ENCODE measurements around the gene MYRIP.

The MYRIP gene

DNA sequence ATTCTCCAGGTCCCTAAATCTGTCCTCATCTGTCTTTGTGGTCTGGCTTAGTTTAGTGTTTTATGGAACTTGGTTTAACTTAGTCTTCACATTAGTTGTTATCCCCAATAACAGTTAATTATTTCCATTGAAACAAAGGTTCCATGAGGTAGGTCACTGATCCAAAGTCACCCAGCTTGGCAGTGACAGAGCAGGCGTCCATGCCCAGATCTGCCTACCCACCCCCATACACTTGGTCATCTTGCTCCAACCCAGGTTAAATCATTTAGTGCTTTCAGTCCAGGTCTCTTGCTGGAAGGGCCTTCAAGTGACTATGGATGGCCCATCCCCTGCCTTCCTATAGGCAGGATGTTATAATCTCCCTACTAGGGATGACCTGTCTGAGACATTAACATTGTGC, 127.4 kb downstream of the MYRIP start:
- Mint-ChIP-seq H3K27ac (no peak overlapping the region), H3K4me1 (ENCODE audit: low read depth) (no peaks in the 10 kb centered on the region), H3K4me3 (no peak overlapping the region), H3K9me3 (no peaks in the 10 kb centered on the region), H3K36me3 (ENCODE audit: low read depth) (no peaks in the 10 kb centered on the region), H3K27me3 (ENCODE audit: low read depth) (no peaks in the 10 kb centered on the region)

DNA sequence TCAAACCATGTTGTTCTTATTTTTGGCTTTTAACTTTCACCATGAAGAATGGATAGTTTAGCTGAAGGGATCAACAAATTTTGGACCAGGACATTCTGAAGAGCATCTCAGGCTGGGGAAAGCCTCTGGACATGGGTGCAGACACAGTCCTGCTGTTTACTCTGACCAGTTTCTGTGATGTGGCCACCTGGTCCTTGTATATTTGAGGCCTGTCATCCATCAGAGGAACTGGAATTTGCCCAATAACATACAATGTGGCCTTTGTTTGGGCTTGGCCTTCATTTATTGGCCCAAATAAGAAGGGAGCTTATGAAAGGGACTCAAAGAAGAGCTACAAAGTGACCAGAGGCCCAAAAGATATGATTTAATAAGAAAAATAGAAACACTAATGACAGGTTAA, 127.9 kb downstream of the MYRIP start:
- H3K27me3 Mint-ChIP-seq (ENCODE audit: low read depth), result no peaks in the 10 kb centered on the region
- H3K27ac Mint-ChIP-seq, result no peak overlapping the region

GRCh38 chr3:39937874-39938273, 128.5 kb downstream of the MYRIP start:
- Mint-ChIP-seq H3K4me1 (ENCODE audit: low read depth) (no peaks in the 10 kb centered on the region), H3K27ac (no peak overlapping the region), H3K4me3 (no peak overlapping the region), H3K9me3 (no peaks in the 10 kb centered on the region), H3K36me3 (ENCODE audit: low read depth) (no peaks in the 10 kb centered on the region), H3K27me3 (ENCODE audit: low read depth) (no peaks in the 10 kb centered on the region)

More for the DNA sequence above, 127.9 kb downstream of the MYRIP start:
- Mint-ChIP-seq H3K36me3 (ENCODE audit: low read depth) (no peaks in the 10 kb centered on the region), H3K4me1 (ENCODE audit: low read depth) (no peaks in the 10 kb centered on the region), H3K4me3 (no peak overlapping the region), H3K9me3 (no peaks in the 10 kb centered on the region)

GRCh38 chr3:39941931-39942330, 132.5 kb downstream of the MYRIP start:
- Mint-ChIP-seq H3K4me3 (no peak overlapping the region), H3K27ac (no peak overlapping the region), H3K36me3 (ENCODE audit: low read depth) (no peaks in the 10 kb centered on the region), H3K4me1 (ENCODE audit: low read depth) (no peaks in the 10 kb centered on the region), H3K9me3 (no peaks in the 10 kb centered on the region), H3K27me3 (ENCODE audit: low read depth) (no peaks in the 10 kb centered on the region)

- H3K4me1 Mint-ChIP-seq (ENCODE audit: low read depth), result no peaks in the 10 kb centered on the region
- no peaks in the 10 kb centered on the region for H3K9me3 Mint-ChIP-seq
- H3K4me3 Mint-ChIP-seq, result no peak overlapping the region
Observed at GRCh38 chr3:39960515-39961191, 151.2 kb downstream of the MYRIP start.

DNA sequence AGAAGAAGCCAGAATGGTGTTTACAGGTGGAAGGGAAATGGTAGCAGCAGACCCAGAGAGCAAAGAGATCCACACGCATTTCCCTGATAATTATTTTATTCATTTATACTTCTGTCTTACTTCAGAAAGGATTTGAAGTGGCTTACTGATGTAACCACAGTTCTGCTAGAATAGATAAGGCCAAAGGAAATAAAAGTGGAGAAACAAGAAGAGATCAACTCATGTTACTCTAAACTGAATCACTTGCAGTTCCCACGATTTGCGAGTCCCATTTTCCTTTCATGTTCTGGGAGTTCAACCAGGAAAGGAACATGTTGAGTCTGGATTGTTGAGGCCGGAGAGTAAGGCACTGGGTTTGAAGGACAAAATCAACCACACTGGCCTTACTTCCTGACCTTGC, 151.8 kb downstream of the MYRIP start:
- H3K9me3 Mint-ChIP-seq, result no peaks in the 10 kb centered on the region
- no peaks in the 10 kb centered on the region for H3K27me3 Mint-ChIP-seq (ENCODE audit: low read depth)
- no peak overlapping the region for H3K4me3 Mint-ChIP-seq
- no peaks in the 10 kb centered on the region for H3K36me3 Mint-ChIP-seq (ENCODE audit: low read depth)
- no peak overlapping the region for H3K27ac Mint-ChIP-seq
- H3K4me1 Mint-ChIP-seq (ENCODE audit: low read depth), result no peaks in the 10 kb centered on the region

More at GRCh38 chr3:39960515-39961191, 151.2 kb downstream of the MYRIP start:
- Mint-ChIP-seq H3K27ac (no peak overlapping the region), H3K36me3 (ENCODE audit: low read depth) (no peaks in the 10 kb centered on the region), H3K27me3 (ENCODE audit: low read depth) (no peaks in the 10 kb centered on the region)

GRCh38 chr3:39962581-39962980, 153.2 kb downstream of the MYRIP start:
- Mint-ChIP-seq H3K27me3 (ENCODE audit: low read depth) (no peaks in the 10 kb centered on the region), H3K27ac (no peak overlapping the region), H3K36me3 (ENCODE audit: low read depth) (no peaks in the 10 kb centered on the region), H3K4me1 (ENCODE audit: low read depth) (no peaks in the 10 kb centered on the region), H3K9me3 (no peaks in the 10 kb centered on the region), H3K4me3 (no peak overlapping the region)

DNA sequence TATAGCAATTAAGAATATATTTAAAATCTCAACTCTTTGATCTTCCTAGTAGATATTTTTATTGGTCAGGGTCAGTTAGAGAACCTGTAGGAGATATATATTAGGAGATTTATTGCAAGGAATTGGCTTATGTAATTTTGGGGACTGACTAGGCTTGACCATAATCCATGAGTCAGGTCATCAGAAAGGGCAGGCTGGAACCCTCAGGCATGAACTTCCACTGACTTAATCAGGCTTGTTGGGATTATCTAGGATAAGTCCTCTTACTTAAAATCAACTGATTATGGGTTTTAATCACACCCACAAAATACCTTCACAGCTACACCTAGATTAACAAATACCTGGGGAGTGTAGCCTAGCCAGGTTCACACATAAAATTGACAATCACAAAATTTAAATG, 156.1 kb downstream of the MYRIP start:
- no peaks in the 10 kb centered on the region for H3K4me1 Mint-ChIP-seq (ENCODE audit: low read depth)
- no peaks in the 10 kb centered on the region for H3K9me3 Mint-ChIP-seq
- no peaks in the 10 kb centered on the region for H3K36me3 Mint-ChIP-seq (ENCODE audit: low read depth)

DNA sequence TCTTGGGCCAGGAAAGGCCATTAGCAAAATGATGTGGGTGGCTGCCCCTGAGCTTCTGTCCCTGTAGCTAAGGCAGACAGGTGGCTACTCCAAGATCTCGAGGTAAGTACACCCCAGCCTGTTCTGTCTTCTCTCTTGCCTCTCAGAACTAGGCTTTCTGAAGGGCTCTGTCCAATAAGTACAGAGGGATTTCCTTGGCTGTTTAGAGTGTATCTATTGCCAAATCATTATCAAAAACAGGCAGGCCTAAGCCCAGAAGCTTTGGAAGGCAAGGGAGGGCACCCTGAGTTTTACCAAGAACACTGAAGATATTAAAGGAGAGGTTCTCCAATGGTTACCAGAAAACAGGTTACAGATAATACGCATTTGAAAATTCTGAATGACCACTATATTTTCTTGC, 156.6 kb downstream of the MYRIP start:
- H3K4me1 Mint-ChIP-seq (ENCODE audit: low read depth), result no peaks in the 10 kb centered on the region
- H3K9me3 Mint-ChIP-seq, result no peaks in the 10 kb centered on the region
- H3K4me3 Mint-ChIP-seq, result no peak overlapping the region
- no peak overlapping the region for H3K27ac Mint-ChIP-seq
- no peaks in the 10 kb centered on the region for H3K27me3 Mint-ChIP-seq (ENCODE audit: low read depth)
- no peaks in the 10 kb centered on the region for H3K36me3 Mint-ChIP-seq (ENCODE audit: low read depth)

More for the DNA sequence above, 156.1 kb downstream of the MYRIP start:
- H3K4me3 Mint-ChIP-seq, result no peak overlapping the region
- no peak overlapping the region for H3K27ac Mint-ChIP-seq
- no peaks in the 10 kb centered on the region for H3K27me3 Mint-ChIP-seq (ENCODE audit: low read depth)

DNA sequence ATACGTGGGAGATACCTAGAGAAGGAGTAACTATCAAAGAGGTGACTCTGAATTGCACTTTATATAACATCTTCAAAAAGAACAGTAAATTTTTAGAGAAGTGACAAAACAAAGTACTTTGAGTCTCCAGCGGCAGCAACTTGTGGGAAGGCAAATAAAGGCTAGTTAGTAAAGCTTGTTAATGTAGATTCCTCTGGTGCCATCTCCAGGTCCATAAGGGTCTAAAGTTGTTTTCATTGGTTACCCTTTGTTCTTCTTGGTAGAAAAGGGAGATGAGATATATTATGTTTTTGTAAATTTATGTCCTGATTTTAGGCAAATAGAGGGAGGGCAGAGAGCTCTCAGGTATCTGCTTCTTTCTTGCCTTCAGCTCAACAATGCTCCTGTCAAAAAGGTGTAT, 161.6 kb downstream of the MYRIP start:
- no peak overlapping the region for H3K27ac Mint-ChIP-seq
- no peaks in the 10 kb centered on the region for H3K4me1 Mint-ChIP-seq (ENCODE audit: low read depth)
- no peaks in the 10 kb centered on the region for H3K36me3 Mint-ChIP-seq (ENCODE audit: low read depth)
- H3K4me3 Mint-ChIP-seq, result no peak overlapping the region
- H3K9me3 Mint-ChIP-seq, result no peaks in the 10 kb centered on the region
- no peaks in the 10 kb centered on the region for H3K27me3 Mint-ChIP-seq (ENCODE audit: low read depth)

DNA sequence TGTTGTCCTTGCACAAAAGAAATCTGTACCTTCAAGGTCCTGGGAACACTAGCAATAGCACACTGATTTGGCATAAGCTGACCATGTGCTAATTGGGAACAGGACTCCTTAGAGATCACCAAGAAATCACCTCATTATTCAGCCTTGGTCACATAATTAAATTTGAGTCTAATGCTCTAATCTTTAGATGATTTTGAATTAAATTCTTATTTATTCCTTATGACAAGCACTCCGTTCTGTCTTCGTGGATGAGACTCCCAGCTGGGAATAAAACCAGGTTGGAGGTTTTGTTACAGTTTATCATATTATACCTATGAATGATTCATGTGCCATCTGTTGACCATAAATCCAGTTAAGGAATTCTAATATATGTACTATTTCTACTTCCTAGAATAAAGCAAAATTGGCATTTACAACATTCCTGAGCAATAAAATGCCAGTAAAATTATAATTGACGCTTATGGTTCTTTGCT, 162.2 kb downstream of the MYRIP start:
- H3K4me3 Mint-ChIP-seq, result no peak overlapping the region
- H3K27ac Mint-ChIP-seq, result no peak overlapping the region
- H3K27me3 Mint-ChIP-seq (ENCODE audit: low read depth), result no peaks in the 10 kb centered on the region
- H3K36me3 Mint-ChIP-seq (ENCODE audit: low read depth), result no peaks in the 10 kb centered on the region
- H3K9me3 Mint-ChIP-seq, result no peaks in the 10 kb centered on the region
- H3K4me1 Mint-ChIP-seq (ENCODE audit: low read depth), result no peaks in the 10 kb centered on the region

DNA sequence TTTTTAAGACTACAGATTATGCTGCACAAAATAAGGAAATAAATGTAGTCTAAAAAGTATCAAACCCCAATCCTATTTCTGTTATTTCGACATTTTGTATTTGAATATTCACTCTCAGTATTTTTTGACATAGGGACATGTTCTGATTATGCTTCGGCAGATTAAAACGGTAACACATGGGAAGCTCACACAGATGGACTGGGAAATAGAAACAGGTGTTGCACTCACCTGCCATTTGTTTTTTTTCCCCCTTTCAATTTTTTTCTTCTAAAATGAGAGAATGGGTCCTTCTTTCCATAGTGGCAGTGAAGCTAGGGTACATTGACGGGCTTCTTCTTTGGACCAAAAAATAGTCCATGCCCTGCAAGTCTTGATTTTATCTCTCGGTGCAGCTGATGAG, 163.1 kb downstream of the MYRIP start:
- H3K4me3 Mint-ChIP-seq, result no peak overlapping the region
- no peaks in the 10 kb centered on the region for H3K36me3 Mint-ChIP-seq (ENCODE audit: low read depth)
- H3K4me1 Mint-ChIP-seq (ENCODE audit: low read depth), result no peaks in the 10 kb centered on the region
- H3K9me3 Mint-ChIP-seq, result no peaks in the 10 kb centered on the region
- H3K27me3 Mint-ChIP-seq (ENCODE audit: low read depth), result no peaks in the 10 kb centered on the region
- H3K27ac Mint-ChIP-seq, result no peak overlapping the region

DNA sequence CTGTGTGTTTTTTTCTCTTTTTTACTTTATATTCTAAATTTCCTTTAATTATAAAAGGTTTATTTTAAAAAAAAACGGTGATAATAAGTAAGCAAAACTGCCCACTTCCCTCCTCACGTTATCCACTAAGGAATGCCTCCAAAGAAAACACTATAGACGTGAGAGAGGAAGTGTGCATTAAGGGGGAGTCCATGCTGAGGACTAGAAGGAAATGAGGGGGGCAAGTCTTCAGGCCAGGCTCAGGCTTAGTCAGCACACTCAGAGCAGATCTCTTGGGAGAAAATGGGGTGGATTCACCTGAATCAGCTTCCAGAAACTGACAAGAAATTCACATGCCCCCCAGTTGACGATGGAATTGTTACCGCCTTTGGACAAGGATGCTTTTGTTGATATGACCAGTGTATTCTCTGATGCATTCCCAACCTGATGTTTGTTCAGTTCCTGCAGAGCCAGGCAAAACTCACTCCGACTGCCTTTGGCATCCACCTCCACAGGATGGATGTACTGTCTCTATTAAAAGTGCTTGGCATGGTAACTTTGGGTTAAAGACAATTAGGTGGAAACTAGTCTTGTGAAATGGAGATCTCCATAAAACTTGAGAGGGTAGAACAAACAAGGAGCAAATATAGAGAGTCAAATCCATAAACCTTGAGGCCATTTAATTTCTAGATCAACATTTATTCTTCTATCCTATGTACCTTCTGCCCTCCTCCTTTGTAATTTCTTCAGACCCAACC, 167.8 kb downstream of the MYRIP start:
- Mint-ChIP-seq H3K27ac (no peak overlapping the region), H3K36me3 (ENCODE audit: low read depth) (no peaks in the 10 kb centered on the region), H3K4me3 (no peak overlapping the region), H3K9me3 (no peaks in the 10 kb centered on the region), H3K4me1 (ENCODE audit: low read depth) (no peaks in the 10 kb centered on the region), H3K27me3 (ENCODE audit: low read depth) (no peaks in the 10 kb centered on the region)

- Mint-ChIP-seq H3K9me3 (no peaks in the 10 kb centered on the region), H3K27me3 (ENCODE audit: low read depth) (no peaks in the 10 kb centered on the region)
Observed at GRCh38 chr3:39978308-39978707, 168.9 kb downstream of the MYRIP start.

DNA sequence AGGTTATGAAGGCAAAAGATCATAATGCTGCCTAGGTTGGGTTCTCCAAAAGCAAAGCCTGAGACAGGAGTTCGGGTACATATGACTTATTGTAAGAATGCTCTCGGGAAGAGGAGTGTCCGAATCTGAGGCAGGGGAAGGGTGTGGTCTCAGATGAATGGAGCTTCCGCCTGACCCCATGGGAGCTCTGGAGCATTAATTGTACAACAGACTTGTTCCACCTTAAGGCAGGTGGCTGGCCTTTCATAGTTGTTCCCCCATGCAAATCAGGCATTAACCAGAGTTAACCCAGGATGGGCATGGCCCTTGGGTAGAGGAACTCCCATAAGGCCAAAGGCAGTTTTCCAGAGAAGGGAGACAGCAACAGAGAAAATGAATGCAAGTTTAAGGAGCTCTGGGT, 170.6 kb downstream of the MYRIP start:
- no peak overlapping the region for H3K4me3 Mint-ChIP-seq
- no peak overlapping the region for H3K27ac Mint-ChIP-seq

More at GRCh38 chr3:39978308-39978707, 168.9 kb downstream of the MYRIP start:
- Mint-ChIP-seq H3K36me3 (ENCODE audit: low read depth) (no peaks in the 10 kb centered on the region), H3K27ac (no peak overlapping the region), H3K4me1 (ENCODE audit: low read depth) (no peaks in the 10 kb centered on the region), H3K4me3 (no peak overlapping the region)

More for the DNA sequence above, 170.6 kb downstream of the MYRIP start:
- H3K27me3 Mint-ChIP-seq (ENCODE audit: low read depth), result no peaks in the 10 kb centered on the region
- H3K9me3 Mint-ChIP-seq, result no peaks in the 10 kb centered on the region
- no peaks in the 10 kb centered on the region for H3K4me1 Mint-ChIP-seq (ENCODE audit: low read depth)
- no peaks in the 10 kb centered on the region for H3K36me3 Mint-ChIP-seq (ENCODE audit: low read depth)
